Measurements from ENCODE around the gene SEMA5B. TPM values are rescaled to one million over a fixed set of nuclear protein-coding genes. Genes with fewer than 3 reads are reported as not detected.

Gene SEMA5B
- total RNA-seq, 1 donor from 2014 or later: 12.8 TPM

DNA sequence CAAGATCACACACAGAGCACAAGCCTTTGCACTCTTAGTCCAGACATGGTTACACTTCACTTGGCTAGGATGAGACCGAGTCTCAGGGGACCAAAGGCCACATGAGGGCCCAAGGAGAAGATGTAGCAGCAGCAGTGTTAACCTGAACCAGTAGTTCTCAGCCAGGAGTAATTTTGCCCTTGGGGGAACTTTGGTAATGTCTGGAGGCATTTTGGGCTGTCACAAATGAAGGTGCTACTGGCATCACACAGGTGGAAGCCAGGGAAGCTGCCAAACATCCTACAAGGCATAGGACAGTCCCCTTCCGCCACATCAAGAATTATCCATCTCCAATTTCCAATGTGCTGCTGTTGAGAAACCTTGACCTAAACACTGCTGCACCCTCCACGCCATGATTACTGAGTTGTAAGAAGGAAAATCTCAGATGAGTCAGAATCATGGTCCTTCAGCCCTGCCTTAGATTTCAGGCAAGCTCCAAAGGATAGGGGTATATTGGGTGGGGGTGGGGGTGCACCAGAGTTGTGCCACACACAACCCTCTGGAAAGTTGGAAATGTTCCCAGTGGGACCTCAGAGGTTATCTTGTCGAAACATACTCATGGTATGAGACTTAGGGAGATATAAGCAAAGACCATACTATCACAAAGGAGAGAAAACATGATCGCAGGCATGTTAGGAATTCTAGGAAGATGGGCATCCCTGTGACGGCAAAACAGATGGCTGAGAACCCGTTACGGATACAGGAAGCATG lies 36.2 kb downstream of the SEMA5B start:
- H3K27ac Mint-ChIP-seq: no peak overlapping the region
- peaks cover 50% of the 10 kb centered on the region for H3K27me3 Mint-ChIP-seq
- peaks cover 41% of the 10 kb centered on the region for H3K4me1 Mint-ChIP-seq (ENCODE audit: unreplicated experiment)
- TF ChIP-seq, protein P1, sequence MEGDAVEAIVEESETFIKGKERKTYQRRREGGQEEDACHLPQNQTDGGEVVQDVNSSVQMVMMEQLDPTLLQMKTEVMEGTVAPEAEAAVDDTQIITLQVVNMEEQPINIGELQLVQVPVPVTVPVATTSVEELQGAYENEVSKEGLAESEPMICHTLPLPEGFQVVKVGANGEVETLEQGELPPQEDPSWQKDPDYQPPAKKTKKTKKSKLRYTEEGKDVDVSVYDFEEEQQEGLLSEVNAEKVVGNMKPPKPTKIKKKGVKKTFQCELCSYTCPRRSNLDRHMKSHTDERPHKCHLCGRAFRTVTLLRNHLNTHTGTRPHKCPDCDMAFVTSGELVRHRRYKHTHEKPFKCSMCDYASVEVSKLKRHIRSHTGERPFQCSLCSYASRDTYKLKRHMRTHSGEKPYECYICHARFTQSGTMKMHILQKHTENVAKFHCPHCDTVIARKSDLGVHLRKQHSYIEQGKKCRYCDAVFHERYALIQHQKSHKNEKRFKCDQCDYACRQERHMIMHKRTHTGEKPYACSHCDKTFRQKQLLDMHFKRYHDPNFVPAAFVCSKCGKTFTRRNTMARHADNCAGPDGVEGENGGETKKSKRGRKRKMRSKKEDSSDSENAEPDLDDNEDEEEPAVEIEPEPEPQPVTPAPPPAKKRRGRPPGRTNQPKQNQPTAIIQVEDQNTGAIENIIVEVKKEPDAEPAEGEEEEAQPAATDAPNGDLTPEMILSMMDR (conservative IDR thresholded peaks at IDR 0.05): no peak
- H3K36me3 Mint-ChIP-seq: no peaks in the 10 kb centered on the region
- DNase-seq (ENCODE audit: extremely low spot score, unreplicated experiment): no peak
- H3K9me3 Mint-ChIP-seq: no peaks in the 10 kb centered on the region
- no peak overlapping the region for H3K4me3 Mint-ChIP-seq

DNA sequence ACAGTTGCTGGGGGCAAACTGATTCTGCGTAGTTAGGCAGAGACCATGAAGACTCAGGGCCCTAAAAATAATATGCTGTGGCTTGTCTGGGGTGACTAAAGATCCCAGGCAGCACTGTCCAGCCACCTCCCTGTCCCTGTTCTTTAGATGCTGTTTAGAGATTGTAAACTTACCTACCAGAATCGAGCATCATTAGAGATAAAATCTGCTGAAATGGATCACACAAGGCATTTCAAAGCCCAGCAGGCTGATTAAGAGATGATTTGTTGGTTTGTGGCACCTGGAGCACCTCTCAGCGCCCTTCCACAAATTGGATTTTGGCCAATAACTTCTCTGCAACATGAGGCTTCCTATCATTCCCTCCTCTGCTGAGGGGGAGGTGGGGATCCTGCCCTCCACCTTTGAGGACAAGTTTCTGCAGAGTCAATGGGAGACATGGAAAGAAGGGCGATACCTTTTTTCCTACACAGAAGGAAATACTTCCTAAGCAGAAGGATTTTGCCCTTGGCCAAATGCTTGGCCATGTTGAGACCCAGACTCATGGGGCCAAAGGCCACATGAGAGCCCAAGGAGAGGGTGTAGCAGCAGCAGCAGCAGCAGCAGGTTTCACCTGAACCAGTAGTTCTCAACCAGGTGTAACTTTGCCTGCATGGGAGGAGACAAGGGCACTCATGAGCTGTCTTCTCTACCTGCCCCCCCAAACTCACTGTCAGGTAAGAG lies 37.5 kb downstream of the SEMA5B start:
- TF ChIP-seq, protein P1 (conservative IDR thresholded peaks at IDR 0.05): no peak
- H3K27ac Mint-ChIP-seq: no peak overlapping the region
- H3K36me3 Mint-ChIP-seq: no peaks in the 10 kb centered on the region
- H3K27me3 Mint-ChIP-seq: peaks cover 60% of the 10 kb centered on the region
- H3K9me3 Mint-ChIP-seq: no peaks in the 10 kb centered on the region
- DNase-seq (ENCODE audit: extremely low spot score, unreplicated experiment): no peak
- no peak overlapping the region for H3K4me3 Mint-ChIP-seq
- peaks cover 45% of the 10 kb centered on the region for H3K4me1 Mint-ChIP-seq (ENCODE audit: unreplicated experiment)

DNA sequence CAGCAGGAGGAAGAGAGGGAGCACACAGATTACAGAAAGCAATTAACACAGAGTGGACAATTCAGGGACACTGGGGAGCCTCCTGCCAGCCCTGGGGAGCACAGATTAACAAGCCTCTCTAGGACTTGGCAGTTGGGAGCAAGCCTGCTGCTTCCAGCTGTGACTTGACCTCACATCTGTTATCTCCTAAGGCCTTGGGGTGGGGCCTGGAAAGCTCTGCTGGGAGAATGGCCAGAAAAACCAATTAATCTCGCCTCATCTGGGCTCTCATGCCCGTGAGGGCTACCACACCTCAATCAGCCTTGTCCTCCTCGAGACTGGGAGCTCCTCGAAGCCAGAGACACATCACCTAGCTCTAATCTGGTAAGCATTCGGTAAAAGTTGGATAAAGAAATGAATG lies 39.1 kb downstream of the SEMA5B start:
- Mint-ChIP-seq H3K36me3 (no peaks in the 10 kb centered on the region), H3K27ac (no peak overlapping the region), H3K27me3 (peaks cover 52% of the 10 kb centered on the region), H3K4me3 (no peak overlapping the region), H3K4me1 (ENCODE audit: unreplicated experiment) (peaks cover 36% of the 10 kb centered on the region), H3K9me3 (no peaks in the 10 kb centered on the region)
- DNase-seq (ENCODE audit: extremely low spot score, unreplicated experiment): no peak
- TF ChIP-seq, protein P1 (conservative IDR thresholded peaks at IDR 0.05): no peak

DNA sequence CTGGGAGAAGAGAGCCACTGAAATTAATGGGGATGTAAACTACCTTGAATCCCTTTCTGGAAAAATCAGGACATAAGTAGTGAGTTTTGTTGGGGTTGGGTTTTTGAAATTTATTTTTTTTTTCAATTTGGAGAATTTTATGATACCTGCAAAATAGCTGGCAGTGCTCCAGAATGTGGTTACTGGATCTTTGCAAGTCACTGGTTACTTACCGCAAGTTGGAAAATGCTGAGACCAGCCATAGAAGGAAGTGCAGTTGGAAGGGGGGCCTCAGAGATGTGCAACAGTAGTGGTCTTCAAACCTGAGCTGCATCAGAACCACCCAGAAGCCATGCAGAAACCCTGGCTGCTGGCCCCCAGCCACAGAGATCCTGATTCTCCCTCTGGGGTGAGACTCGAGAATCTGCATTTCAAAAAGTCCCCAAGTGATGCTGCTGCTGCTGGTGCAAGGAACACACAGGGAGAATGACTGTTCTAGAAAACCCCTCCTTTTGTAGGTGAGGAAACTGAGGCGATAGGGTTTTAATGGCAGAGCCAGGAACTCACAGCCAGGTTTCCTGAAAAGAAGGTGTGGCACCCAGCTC lies 39.7 kb downstream of the SEMA5B start:
- Mint-ChIP-seq H3K36me3 (no peaks in the 10 kb centered on the region), H3K27me3 (peaks cover 49% of the 10 kb centered on the region), H3K4me1 (ENCODE audit: unreplicated experiment) (peaks cover 34% of the 10 kb centered on the region), H3K27ac (no peak overlapping the region), H3K4me3 (no peak overlapping the region), H3K9me3 (no peaks in the 10 kb centered on the region)
- TF ChIP-seq, protein P1 (conservative IDR thresholded peaks at IDR 0.05): no peak
- DNase-seq (ENCODE audit: extremely low spot score, unreplicated experiment): no peak

DNA sequence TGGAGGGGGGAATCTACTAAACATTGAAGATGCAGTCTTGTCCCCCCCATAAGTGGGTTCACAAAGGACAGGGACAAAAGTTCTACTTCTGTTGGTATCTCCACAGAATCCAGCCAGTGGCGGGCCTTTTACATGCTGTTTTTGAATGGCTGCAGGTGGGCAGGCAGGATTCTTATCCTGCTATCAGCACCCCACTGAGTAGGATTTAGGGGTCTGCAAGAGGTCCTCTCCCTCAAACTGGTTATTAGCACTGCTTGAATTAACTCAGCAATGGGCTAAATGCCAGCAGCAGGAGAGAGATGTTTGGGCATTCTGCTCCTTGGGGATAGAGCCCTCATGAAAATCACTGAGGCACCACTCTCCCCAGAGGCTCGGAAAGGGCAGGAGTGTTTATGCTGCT lies 40.3 kb downstream of the SEMA5B start:
- H3K27ac Mint-ChIP-seq: peak overlapping the region; percentile 36
- no peaks in the 10 kb centered on the region for H3K36me3 Mint-ChIP-seq
- DNase-seq (ENCODE audit: extremely low spot score, unreplicated experiment): no peak
- H3K9me3 Mint-ChIP-seq: no peaks in the 10 kb centered on the region
- peaks cover 40% of the 10 kb centered on the region for H3K4me1 Mint-ChIP-seq (ENCODE audit: unreplicated experiment)
- peaks cover 49% of the 10 kb centered on the region for H3K27me3 Mint-ChIP-seq
- H3K4me3 Mint-ChIP-seq: no peak overlapping the region
- TF ChIP-seq, protein P1 (conservative IDR thresholded peaks at IDR 0.05): no peak

All from type B pancreatic cell (in vitro differentiated cells).